SK-N-SH treated with all-trans-retinoic acid at 6 μM for 48 hours (cell line): Measurements from ENCODE around the gene AMHR2.
"Not testable (repeated sequence)": the region's sequence is repeated elsewhere in the genome, so short reads cannot be mapped to it uniquely, and the experiment has no call there.

ENCODE experiments used
- ATAC-seq: fragments of 200-7000 bp; cut with Tn5 transposase; 3 replicates; pipeline ENCODE4 v1.9.1; 2020; ENCODE audit warnings: mild to moderate bottlenecking, moderate library complexity
- ARNTL ChIP-seq: fragments of 450-650 bp; formaldehyde crosslinking; IDR thresholded peaks from 2 replicates; pipeline ENCODE4 v1.5.0; 2020; ENCODE audit warnings: low read depth, mild to moderate bottlenecking, moderate library complexity, borderline replicate concordance
- BACH2 ChIP-seq: fragments of 250-450 bp; sonication (Bioruptor Pico); IDR thresholded peaks from 2 replicates; pipeline ENCODE4 v1.9.0; 2021; ENCODE audit warnings: mild to moderate bottlenecking, borderline replicate concordance
- CSDC2 ChIP-seq: fragments of 250-450 bp; sonication (Bioruptor Pico); IDR thresholded peaks from 2 replicates; pipeline ENCODE4 v1.5.0; 2020; ENCODE audit warnings: mild to moderate bottlenecking, moderate library complexity
- CSRNP3 ChIP-seq: fragments of 250-450 bp; sonication (Bioruptor Pico); IDR thresholded peaks from 2 replicates; pipeline ENCODE4 v1.5.1; 2021; ENCODE audit warnings: mild to moderate bottlenecking, moderate library complexity
- ESRRG ChIP-seq: fragments of 250-450 bp; sonication (Bioruptor Pico); IDR thresholded peaks from 2 replicates; pipeline ENCODE4 v1.6.1; 2021; ENCODE audit warnings: mild to moderate bottlenecking
- GLIS3 ChIP-seq: fragments of 250-450 bp; sonication (Bioruptor Pico); IDR thresholded peaks from 2 replicates; pipeline ENCODE4 v1.5.0; 2020; ENCODE audit warnings: mild to moderate bottlenecking, moderate library complexity
- ISL1 ChIP-seq: fragments of 250-450 bp; sonication (Bioruptor Pico); IDR thresholded peaks from 2 replicates; pipeline ENCODE4 v2.1.2; 2022; ENCODE audit warnings: mild to moderate bottlenecking, moderate library complexity
- PATZ1 ChIP-seq: fragments of 250-450 bp; sonication (Bioruptor Pico); IDR thresholded peaks from 2 replicates; pipeline ENCODE4 v1.8.0; 2020; ENCODE audit warnings: mild to moderate bottlenecking, moderate library complexity, borderline replicate concordance
- PPARA ChIP-seq: fragments of 250-450 bp; sonication (Bioruptor Pico); IDR thresholded peaks from 2 replicates; pipeline ENCODE4 v1.5.0; 2020; ENCODE audit warnings: mild to moderate bottlenecking, borderline replicate concordance
- RARB ChIP-seq: fragments of 250-450 bp; sonication (Bioruptor Pico); IDR thresholded peaks from 2 replicates; pipeline ENCODE4 v1.8.0; 2021; ENCODE audit warnings: mild to moderate bottlenecking, moderate library complexity
- SNAI2 ChIP-seq: fragments of 250-450 bp; sonication (Bioruptor Pico); IDR thresholded peaks from 2 replicates; pipeline ENCODE4 v1.5.0; 2020; ENCODE audit warnings: mild to moderate bottlenecking, moderate library complexity
- TCF4 ChIP-seq: fragments of 250-450 bp; sonication (Bioruptor Pico); IDR thresholded peaks from 2 replicates; pipeline ENCODE4 v1.8.0; 2021; ENCODE audit warnings: mild to moderate bottlenecking, moderate library complexity, borderline replicate concordance
- TOX ChIP-seq: fragments of 250-450 bp; sonication (Bioruptor Pico); IDR thresholded peaks from 2 replicates; pipeline ENCODE4 v1.8.0; 2021; ENCODE audit warnings: mild to moderate bottlenecking, moderate library complexity, borderline replicate concordance
- ZC3H10 ChIP-seq: fragments of 250-450 bp; sonication (Bioruptor Pico); IDR thresholded peaks from 2 replicates; pipeline ENCODE4 v1.5.1; 2021; ENCODE audit warnings: mild to moderate bottlenecking, moderate library complexity
- ZFP3 ChIP-seq: fragments of 250-450 bp; sonication (Bioruptor Pico); IDR thresholded peaks from 2 replicates; pipeline ENCODE4 v1.5.0; 2020; ENCODE audit warnings: mild to moderate bottlenecking, moderate library complexity
- ZFP30 ChIP-seq: fragments of 450-650 bp; formaldehyde crosslinking; IDR thresholded peaks from 2 replicates; pipeline ENCODE4 v1.5.0; 2022; ENCODE audit warnings: mild to moderate bottlenecking, moderate library complexity
- ZNF565 ChIP-seq: fragments of 450-650 bp; formaldehyde crosslinking; conservative IDR thresholded peaks from 2 replicates; pipeline ENCODE4 v1.5.0; 2020; ENCODE audit warnings: low read depth, mild to moderate bottlenecking, moderate library complexity
- ZNF70 ChIP-seq: fragments of 450-650 bp; formaldehyde crosslinking; IDR thresholded peaks from 2 replicates; pipeline ENCODE4 v1.5.0; 2020; ENCODE audit warnings: mild to moderate bottlenecking, moderate library complexity
- ZNF8 ChIP-seq: fragments of 450-650 bp; formaldehyde crosslinking; IDR thresholded peaks from 2 replicates; pipeline ENCODE4 v1.5.0; 2020; ENCODE audit warnings: mild to moderate bottlenecking, moderate library complexity
- TF ChIP-seq, protein P1 (sequence below): fragments of 250-450 bp; sonication (Bioruptor Pico); IDR thresholded peaks from 2 replicates; pipeline ENCODE4 v1.5.1; 2020; ENCODE audit warnings: low read depth, mild to moderate bottlenecking, moderate library complexity
- TF ChIP-seq, protein P2 (sequence below): fragments of 250-450 bp; sonication (Bioruptor Pico); IDR thresholded peaks from 2 replicates; pipeline ENCODE4 v1.5.0; 2020; ENCODE audit warnings: mild to moderate bottlenecking, moderate library complexity
- TF ChIP-seq, protein P3 (sequence below): fragments of 250-450 bp; sonication (Bioruptor Pico); IDR thresholded peaks from 2 replicates; pipeline ENCODE4 v1.8.0; 2021; ENCODE audit warnings: low read depth, mild to moderate bottlenecking, moderate library complexity, borderline replicate concordance

The AMHR2 gene

GRCh38 chr12:53423597-53423996, at the start of gene AMHR2:
Gene AMHR2, plus strand, starts transcription at chr12:53423855. Its CDS starts 80 bp downstream, at chr12:53423935.
- no peak for ATAC-seq
- TF ChIP-seq, protein P1, sequence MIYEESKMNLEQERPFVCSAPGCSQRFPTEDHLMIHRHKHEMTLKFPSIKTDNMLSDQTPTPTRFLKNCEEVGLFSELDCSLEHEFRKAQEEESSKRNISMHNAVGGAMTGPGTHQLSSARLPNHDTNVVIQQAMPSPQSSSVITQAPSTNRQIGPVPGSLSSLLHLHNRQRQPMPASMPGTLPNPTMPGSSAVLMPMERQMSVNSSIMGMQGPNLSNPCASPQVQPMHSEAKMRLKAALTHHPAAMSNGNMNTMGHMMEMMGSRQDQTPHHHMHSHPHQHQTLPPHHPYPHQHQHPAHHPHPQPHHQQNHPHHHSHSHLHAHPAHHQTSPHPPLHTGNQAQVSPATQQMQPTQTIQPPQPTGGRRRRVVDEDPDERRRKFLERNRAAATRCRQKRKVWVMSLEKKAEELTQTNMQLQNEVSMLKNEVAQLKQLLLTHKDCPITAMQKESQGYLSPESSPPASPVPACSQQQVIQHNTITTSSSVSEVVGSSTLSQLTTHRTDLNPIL (CRISPR knock-in tag) = no peak
- no peak for TF ChIP-seq PPARA (CRISPR knock-in tag)
- TF ChIP-seq, protein P2, sequence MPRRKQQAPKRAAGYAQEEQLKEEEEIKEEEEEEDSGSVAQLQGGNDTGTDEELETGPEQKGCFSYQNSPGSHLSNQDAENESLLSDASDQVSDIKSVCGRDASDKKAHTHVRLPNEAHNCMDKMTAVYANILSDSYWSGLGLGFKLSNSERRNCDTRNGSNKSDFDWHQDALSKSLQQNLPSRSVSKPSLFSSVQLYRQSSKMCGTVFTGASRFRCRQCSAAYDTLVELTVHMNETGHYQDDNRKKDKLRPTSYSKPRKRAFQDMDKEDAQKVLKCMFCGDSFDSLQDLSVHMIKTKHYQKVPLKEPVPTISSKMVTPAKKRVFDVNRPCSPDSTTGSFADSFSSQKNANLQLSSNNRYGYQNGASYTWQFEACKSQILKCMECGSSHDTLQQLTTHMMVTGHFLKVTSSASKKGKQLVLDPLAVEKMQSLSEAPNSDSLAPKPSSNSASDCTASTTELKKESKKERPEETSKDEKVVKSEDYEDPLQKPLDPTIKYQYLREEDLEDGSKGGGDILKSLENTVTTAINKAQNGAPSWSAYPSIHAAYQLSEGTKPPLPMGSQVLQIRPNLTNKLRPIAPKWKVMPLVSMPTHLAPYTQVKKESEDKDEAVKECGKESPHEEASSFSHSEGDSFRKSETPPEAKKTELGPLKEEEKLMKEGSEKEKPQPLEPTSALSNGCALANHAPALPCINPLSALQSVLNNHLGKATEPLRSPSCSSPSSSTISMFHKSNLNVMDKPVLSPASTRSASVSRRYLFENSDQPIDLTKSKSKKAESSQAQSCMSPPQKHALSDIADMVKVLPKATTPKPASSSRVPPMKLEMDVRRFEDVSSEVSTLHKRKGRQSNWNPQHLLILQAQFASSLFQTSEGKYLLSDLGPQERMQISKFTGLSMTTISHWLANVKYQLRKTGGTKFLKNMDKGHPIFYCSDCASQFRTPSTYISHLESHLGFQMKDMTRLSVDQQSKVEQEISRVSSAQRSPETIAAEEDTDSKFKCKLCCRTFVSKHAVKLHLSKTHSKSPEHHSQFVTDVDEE = no peak
- TF ChIP-seq SNAI2 (CRISPR knock-in tag) = no peak
- no peak for TF ChIP-seq ZNF70 (CRISPR knock-in tag)
- TF ChIP-seq ISL1 (CRISPR knock-in tag) = no peak
- TF ChIP-seq CSRNP3 = no peak
- no peak for TF ChIP-seq ZNF565 (CRISPR knock-in tag)
- no peak for TF ChIP-seq RARB (CRISPR knock-in tag)
- TF ChIP-seq TCF4 = no peak
- TF ChIP-seq ZFP3 (CRISPR knock-in tag) = no peak
- TF ChIP-seq ZC3H10 (CRISPR knock-in tag) = no peak
- TF ChIP-seq PATZ1 (CRISPR knock-in tag) = no peak
- no peak for TF ChIP-seq BACH2
- TF ChIP-seq ZFP30 = no peak
- TF ChIP-seq ZNF8 (CRISPR knock-in tag) = no peak
- no peak for TF ChIP-seq CSDC2 (CRISPR knock-in tag)
- no peak for TF ChIP-seq GLIS3 (CRISPR knock-in tag)
- no peak for TF ChIP-seq TOX (CRISPR knock-in tag)

- not testable (repeated sequence) for ATAC-seq
Measured at GRCh38 chr12:53374277-53374676, 49.4 kb upstream of the AMHR2 start.

DNA sequence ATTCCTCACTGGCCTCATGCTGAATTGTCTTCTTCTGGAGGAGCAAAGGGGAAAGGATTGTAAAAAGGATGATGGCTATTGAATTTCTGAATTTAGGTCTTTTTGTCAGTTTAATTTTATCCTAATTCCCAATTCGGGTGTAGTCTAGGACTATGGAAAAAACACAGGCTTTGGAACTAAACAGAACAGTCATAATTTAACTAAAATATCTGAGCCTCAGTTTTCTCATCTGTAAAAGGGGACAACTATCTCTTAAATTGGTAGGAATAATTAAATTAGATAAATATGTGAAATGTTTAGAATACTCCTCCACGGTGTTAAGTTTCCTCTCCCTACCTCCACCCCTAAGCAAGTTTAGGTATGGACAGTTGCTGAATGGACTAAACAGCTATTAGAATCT, 46.9 kb upstream of the AMHR2 start:
- ATAC-seq = no peak
- TF ChIP-seq ZC3H10 (CRISPR knock-in tag) = no peak
- no peak for TF ChIP-seq ZNF565 (CRISPR knock-in tag)
- no peak for TF ChIP-seq ESRRG (CRISPR knock-in tag)
- no peak for TF ChIP-seq ARNTL (CRISPR knock-in tag)

- TF ChIP-seq RARB (CRISPR knock-in tag) (no peak), ISL1 (CRISPR knock-in tag) (no peak)
- TF ChIP-seq, protein P3, sequence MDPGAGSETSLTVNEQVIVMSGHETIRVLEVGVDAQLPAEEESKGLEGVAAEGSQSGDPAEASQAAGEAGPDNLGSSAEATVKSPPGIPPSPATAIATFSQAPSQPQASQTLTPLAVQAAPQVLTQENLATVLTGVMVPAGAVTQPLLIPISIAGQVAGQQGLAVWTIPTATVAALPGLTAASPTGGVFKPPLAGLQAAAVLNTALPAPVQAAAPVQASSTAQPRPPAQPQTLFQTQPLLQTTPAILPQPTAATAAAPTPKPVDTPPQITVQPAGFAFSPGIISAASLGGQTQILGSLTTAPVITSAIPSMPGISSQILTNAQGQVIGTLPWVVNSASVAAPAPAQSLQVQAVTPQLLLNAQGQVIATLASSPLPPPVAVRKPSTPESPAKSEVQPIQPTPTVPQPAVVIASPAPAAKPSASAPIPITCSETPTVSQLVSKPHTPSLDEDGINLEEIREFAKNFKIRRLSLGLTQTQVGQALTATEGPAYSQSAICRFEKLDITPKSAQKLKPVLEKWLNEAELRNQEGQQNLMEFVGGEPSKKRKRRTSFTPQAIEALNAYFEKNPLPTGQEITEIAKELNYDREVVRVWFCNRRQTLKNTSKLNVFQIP (CRISPR knock-in tag) = no peak
- TF ChIP-seq, all 23 proteins: peak for 0
- no peak for ATAC-seq
Measured at GRCh38 chr12:53378222-53378621, 45.4 kb upstream of the AMHR2 start.
